GM13976 (cell line): ENCODE results near the gene TIAM1.

Experiments used
- DNase-seq: peaks from one replicate; pipeline ENCODE4 v3.0.0; 2012; ENCODE audit warnings: low spot score
- in situ Hi-C: fragments of 300-500 bp; cut with MboI; formaldehyde crosslinking; loops from one replicate; pipeline ENCODE4 v1.12.0; 2022; ENCODE audit warnings: low sequenced_read_pairs, mixed read lengths, inconsistent platforms; ENCODE audit not compliant: unreplicated experiment
- TF ChIP-seq, protein P1 (sequence below): IDR thresholded peaks from 2 replicates; pipeline ENCODE4 v1.5.1; 2012; ENCODE audit warnings: borderline replicate concordance, mild to moderate bottlenecking; ENCODE audit not compliant: insufficient read depth; ENCODE audit errors: extremely low read depth, missing control alignments, control extremely low read depth

TIAM1 gene

DNA sequence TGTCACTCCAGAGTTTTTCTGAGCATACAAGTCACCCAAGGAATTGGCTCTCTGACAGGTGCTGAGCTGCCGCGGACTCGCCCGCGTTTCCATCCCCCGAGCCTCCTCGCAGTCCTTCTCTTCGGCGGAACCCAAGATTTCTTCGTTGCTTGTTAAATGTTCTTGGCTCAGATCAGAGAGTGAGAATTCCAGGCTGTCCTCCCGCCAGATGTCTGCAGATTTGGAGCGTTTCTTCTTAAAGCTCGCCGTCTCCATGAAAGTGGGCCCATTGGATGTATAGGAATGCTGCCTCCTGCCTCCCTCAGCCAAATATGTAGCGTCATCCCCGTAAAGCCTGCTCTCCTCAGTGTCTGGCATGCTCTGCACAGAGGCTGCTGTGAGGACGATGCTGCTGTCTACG, 77.8 kb downstream of the TIAM1 start:
- DNase-seq = no peak
- TF ChIP-seq, protein P1, sequence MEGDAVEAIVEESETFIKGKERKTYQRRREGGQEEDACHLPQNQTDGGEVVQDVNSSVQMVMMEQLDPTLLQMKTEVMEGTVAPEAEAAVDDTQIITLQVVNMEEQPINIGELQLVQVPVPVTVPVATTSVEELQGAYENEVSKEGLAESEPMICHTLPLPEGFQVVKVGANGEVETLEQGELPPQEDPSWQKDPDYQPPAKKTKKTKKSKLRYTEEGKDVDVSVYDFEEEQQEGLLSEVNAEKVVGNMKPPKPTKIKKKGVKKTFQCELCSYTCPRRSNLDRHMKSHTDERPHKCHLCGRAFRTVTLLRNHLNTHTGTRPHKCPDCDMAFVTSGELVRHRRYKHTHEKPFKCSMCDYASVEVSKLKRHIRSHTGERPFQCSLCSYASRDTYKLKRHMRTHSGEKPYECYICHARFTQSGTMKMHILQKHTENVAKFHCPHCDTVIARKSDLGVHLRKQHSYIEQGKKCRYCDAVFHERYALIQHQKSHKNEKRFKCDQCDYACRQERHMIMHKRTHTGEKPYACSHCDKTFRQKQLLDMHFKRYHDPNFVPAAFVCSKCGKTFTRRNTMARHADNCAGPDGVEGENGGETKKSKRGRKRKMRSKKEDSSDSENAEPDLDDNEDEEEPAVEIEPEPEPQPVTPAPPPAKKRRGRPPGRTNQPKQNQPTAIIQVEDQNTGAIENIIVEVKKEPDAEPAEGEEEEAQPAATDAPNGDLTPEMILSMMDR = no peak
- in situ Hi-C loops = no loop called here

DNA sequence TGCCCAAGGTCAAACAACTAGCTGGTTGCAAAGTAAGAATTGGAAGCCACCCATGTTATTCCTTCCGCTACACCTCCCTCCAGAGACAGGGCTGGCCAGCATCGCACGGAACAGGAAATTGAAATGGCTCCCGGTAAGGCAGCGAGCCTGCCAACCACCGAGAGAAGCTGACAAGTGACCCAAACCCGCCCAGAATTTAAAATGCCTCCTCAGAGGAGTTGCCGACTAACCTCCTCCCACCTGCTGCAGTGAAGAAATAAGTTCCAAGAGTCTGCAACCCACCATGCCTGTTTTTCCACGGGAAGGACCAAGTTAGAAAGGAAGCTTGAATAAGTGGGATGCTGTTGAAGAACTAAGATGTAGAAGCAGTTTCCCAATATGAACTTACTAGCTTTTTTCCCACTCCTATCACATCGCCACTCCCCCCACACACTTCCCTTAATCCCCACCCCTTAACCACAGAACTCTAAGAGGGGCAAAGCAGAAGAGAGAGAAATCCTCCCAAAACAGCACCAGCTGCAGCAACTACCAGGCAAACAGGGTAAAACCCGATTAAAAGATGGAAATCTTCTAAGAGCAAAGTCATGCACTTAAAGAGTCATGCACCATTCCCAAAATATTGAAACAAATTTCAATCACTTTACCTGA, 78.6 kb downstream of the TIAM1 start:
- TF ChIP-seq, protein P1 = no peak
- in situ Hi-C loops = no loop called here
- DNase-seq = no peak

DNA sequence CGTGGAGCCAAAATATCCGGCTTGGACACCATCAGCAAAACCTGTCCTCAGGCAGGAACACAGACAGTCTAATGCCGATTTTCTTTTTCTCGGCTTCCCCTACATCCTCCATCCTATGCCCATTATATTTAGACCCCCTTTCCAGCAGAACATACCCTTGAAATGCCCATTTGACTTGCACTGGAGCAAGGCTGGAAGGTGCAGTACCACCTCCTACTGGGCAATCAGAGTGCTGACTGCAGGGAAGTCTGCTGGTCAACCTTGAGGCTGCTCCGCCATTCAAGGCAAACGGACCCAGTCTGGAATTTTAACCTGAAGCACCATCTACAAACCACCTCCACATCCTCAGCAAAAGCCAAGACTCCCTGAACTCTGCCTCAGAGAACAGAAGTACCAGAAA, 79.5 kb downstream of the TIAM1 start:
- TF ChIP-seq, protein P1 = no peak
- DNase-seq = no peak
- in situ Hi-C loops = no loop called here

DNA sequence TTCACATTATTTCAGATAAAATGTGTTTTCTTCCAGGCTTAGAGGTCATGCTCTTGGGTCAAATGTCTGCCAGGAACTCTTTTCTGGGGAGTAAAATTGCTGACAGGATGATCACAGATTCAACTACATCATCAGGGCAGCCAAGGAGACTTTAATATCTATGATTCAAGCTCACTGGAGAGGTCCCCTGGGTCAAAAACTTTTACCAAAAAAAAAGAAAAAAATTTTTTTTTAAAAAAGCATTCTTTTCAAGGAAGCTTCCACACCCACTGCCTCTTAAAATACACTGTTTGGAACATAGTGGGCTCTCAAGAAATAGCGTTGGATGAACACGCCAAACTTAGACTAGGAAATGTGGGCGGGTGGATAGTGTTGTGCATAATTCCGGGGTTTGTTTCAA, 81.3 kb downstream of the TIAM1 start:
- no peak for DNase-seq
- in situ Hi-C loops = no loop called here
- TF ChIP-seq, protein P1 = no peak

DNA sequence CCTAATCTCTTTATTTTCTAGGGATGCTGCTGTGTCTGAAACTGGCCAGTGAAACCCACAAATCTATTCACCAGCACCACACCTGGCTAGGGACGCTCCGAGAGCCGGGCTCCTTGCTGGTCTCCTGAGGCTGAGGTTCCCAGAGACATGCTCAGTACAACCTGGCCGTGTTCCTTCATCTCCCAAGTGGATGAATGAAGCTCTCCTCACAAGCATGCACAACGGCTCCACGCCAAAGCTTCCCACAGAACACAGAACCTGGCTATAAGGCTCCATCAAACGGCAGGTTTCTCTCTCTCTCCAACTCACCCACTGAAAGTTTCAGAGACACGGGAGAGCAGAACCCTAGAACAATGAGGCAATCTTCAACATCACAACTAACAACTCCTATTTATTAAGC, 82.3 kb downstream of the TIAM1 start:
- TF ChIP-seq, protein P1 = no peak
- DNase-seq = no peak
- in situ Hi-C loops = no loop called here

DNA sequence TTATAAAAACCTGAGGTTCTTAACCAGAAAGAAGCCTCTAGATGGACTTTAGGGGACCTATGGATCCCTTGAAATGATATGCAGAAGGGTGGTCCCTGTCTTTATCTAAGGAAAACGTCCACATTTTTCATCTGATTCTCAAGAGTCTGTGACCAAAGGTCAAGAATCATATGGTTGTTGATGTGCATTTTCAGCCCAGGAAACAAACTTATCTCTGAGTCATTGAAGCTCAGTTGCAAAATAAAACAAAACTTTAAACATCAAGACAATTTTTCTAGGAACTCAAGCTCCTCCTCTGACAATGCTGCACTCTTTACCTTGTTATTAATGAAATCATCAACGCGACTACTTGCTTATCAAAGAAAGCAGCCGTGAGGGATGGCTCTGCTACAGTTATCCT, 83.3 kb downstream of the TIAM1 start:
- in situ Hi-C loops = no loop called here
- TF ChIP-seq, protein P1 = no peak
- no peak for DNase-seq

DNA sequence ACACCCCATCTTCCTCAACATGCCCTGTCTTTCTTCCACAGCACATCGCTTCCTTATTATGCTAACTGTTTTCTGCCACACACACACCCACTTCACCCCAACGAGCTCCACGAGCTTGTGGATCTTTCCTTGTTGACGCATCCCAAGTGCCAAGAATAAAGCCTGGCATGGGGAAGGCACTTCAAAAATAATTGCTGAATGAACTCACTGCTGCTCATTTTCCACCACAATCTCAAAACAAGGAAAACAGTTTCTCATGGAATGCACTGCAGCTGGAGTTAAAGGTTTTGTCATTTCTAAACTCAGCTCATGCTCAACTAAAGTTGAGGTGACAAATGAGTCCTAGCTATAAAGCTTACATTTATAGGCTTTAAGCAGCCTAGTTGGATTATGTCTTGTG, 86.0 kb downstream of the TIAM1 start:
- in situ Hi-C loops = no loop called here
- TF ChIP-seq, protein P1 = no peak
- no peak for DNase-seq
